Rectal smooth muscle tissue (tissue), 1 donor: ENCODE data around the gene BNC2.

Experiments
- H3K27ac ChIP-seq: one replicate; pipeline ENCODE4 v1.7.0; 2013; ENCODE audit warnings: low read depth, low read length, inconsistent platforms
- H3K27me3 ChIP-seq: one replicate; pipeline ENCODE4 v1.7.0; 2013; ENCODE audit warnings: low read length; ENCODE audit not compliant: control insufficient read depth, insufficient read depth
- H3K36me3 ChIP-seq: one replicate; pipeline ENCODE4 v1.7.0; 2013; ENCODE audit warnings: low read length; ENCODE audit not compliant: control insufficient read depth, insufficient read depth
- H3K4me1 ChIP-seq: one replicate; pipeline ENCODE4 v1.7.0; 2013; ENCODE audit warnings: low read length; ENCODE audit not compliant: control insufficient read depth, insufficient read depth
- H3K4me3 ChIP-seq: one replicate; pipeline ENCODE4 v1.7.0; 2013; ENCODE audit warnings: low read length
- H3K9ac ChIP-seq: one replicate; pipeline ENCODE4 v1.7.0; 2013; ENCODE audit warnings: low read length

The BNC2 gene

GRCh38 chr9:16461137-16461840 is 409.2 kb downstream of the BNC2 start:
- Histone ChIP-seq H3K36me3 (no peaks in the 10 kb centered on the region), H3K4me1 (peaks cover 22% of the 10 kb centered on the region), H3K27ac (no peak overlapping the region), H3K27me3 (no peaks in the 10 kb centered on the region), H3K4me3 (no peak overlapping the region), H3K9ac (no peak overlapping the region)

- H3K4me3 ChIP-seq, result no peak overlapping the region
- H3K9ac ChIP-seq, result no peak overlapping the region
- H3K4me1 ChIP-seq, result peaks cover 22% of the 10 kb centered on the region
- H3K36me3 ChIP-seq, result no peaks in the 10 kb centered on the region
- H3K27ac ChIP-seq, result peak overlapping the region; percentile 14
- no peaks in the 10 kb centered on the region for H3K27me3 ChIP-seq
These were observed 409.8 kb downstream of the BNC2 start for GRCh38 chr9:16460696-16461095.

- Histone ChIP-seq H3K36me3 (no peaks in the 10 kb centered on the region), H3K27ac (peak overlapping the region; percentile 73), H3K9ac (no peak overlapping the region), H3K27me3 (no peaks in the 10 kb centered on the region), H3K4me3 (no peak overlapping the region), H3K4me1 (peaks cover 22% of the 10 kb centered on the region)
These were observed 410.9 kb downstream of the BNC2 start for GRCh38 chr9:16459421-16460148.

- Histone ChIP-seq H3K27me3 (no peaks in the 10 kb centered on the region), H3K4me1 (peaks cover 22% of the 10 kb centered on the region), H3K36me3 (no peaks in the 10 kb centered on the region), H3K27ac (peak overlapping the region; percentile 73), H3K9ac (no peak overlapping the region), H3K4me3 (no peak overlapping the region)
These were observed 411.6 kb downstream of the BNC2 start for GRCh38 chr9:16458696-16459420.

- no peak overlapping the region for H3K27ac ChIP-seq
- H3K27me3 ChIP-seq, result no peaks in the 10 kb centered on the region
- H3K4me3 ChIP-seq, result no peak overlapping the region
- H3K36me3 ChIP-seq, result no peaks in the 10 kb centered on the region
- no peak overlapping the region for H3K9ac ChIP-seq
- H3K4me1 ChIP-seq, result peaks cover 17% of the 10 kb centered on the region
These were observed 414.6 kb downstream of the BNC2 start for GRCh38 chr9:16455842-16456241.

- Histone ChIP-seq H3K9ac (no peak overlapping the region), H3K27ac (no peak overlapping the region), H3K4me3 (no peak overlapping the region), H3K27me3 (no peaks in the 10 kb centered on the region), H3K4me1 (peaks cover 13% of the 10 kb centered on the region), H3K36me3 (no peaks in the 10 kb centered on the region)
These were observed 417.1 kb downstream of the BNC2 start for GRCh38 chr9:16453390-16453789.

GRCh38 chr9:16450578-16450977 is 419.9 kb downstream of the BNC2 start:
- no peak overlapping the region for H3K27ac ChIP-seq
- H3K4me1 ChIP-seq, result peaks cover 13% of the 10 kb centered on the region

GRCh38 chr9:16450043-16450442 is 420.4 kb downstream of the BNC2 start:
- no peak overlapping the region for H3K4me3 ChIP-seq
- H3K36me3 ChIP-seq, result no peaks in the 10 kb centered on the region
- H3K4me1 ChIP-seq, result peaks cover 13% of the 10 kb centered on the region
- no peak overlapping the region for H3K27ac ChIP-seq
- H3K27me3 ChIP-seq, result no peaks in the 10 kb centered on the region
- no peak overlapping the region for H3K9ac ChIP-seq

More at GRCh38 chr9:16450578-16450977, 419.9 kb downstream of the BNC2 start:
- Histone ChIP-seq H3K27me3 (no peaks in the 10 kb centered on the region), H3K9ac (no peak overlapping the region), H3K36me3 (no peaks in the 10 kb centered on the region), H3K4me3 (no peak overlapping the region)

GRCh38 chr9:16449076-16449730 is 421.3 kb downstream of the BNC2 start:
- H3K27me3 ChIP-seq, result no peaks in the 10 kb centered on the region
- H3K9ac ChIP-seq, result no peak overlapping the region
- H3K27ac ChIP-seq, result no peak overlapping the region
- H3K4me3 ChIP-seq, result no peak overlapping the region
- no peaks in the 10 kb centered on the region for H3K36me3 ChIP-seq
- peaks cover 13% of the 10 kb centered on the region for H3K4me1 ChIP-seq

- no peak overlapping the region for H3K4me3 ChIP-seq
- H3K4me1 ChIP-seq, result peaks cover 13% of the 10 kb centered on the region
- H3K27me3 ChIP-seq, result no peaks in the 10 kb centered on the region
- no peak overlapping the region for H3K27ac ChIP-seq
- H3K36me3 ChIP-seq, result no peaks in the 10 kb centered on the region
- H3K9ac ChIP-seq, result no peak overlapping the region
These were observed 422.5 kb downstream of the BNC2 start for GRCh38 chr9:16447946-16448345.

- H3K27me3 ChIP-seq, result no peaks in the 10 kb centered on the region
- H3K4me3 ChIP-seq, result no peak overlapping the region
- no peaks in the 10 kb centered on the region for H3K36me3 ChIP-seq
- H3K27ac ChIP-seq, result no peak overlapping the region
- H3K9ac ChIP-seq, result no peak overlapping the region
- peaks cover 13% of the 10 kb centered on the region for H3K4me1 ChIP-seq
These were observed 423.8 kb downstream of the BNC2 start for GRCh38 chr9:16446636-16447035.
